GM12872 (cell line): ENCODE data around the gene SERINC5.

Experiments used
- TF ChIP-seq, protein P1 (sequence below): IDR thresholded peaks from 3 replicates; pipeline ENCODE4 v1.5.1; 2011; ENCODE audit warnings: low read depth, mild to moderate bottlenecking, low read length, moderate library complexity; ENCODE audit not compliant: insufficient read depth

Gene SERINC5

DNA sequence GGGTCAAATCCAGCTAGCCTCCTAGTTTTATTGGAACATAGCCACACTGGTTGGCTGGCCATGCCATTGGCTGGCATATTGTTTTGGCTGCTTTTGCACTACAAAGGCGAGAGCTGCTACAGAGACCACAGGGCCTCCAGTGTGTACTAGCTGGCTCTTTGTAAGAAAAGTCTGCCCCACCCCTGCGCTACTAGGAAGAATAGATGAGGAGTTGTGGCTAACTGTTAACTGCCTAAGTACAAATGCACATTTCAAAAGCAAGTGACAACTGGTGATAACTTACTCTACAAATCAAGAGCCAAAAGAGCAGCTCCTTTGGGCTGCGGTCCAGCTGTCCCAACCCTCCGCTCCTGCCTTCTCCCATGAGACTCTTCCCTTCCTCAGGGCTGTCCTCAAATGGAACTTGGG, 63.9 kb downstream of the SERINC5 start:
- TF ChIP-seq, protein P1, sequence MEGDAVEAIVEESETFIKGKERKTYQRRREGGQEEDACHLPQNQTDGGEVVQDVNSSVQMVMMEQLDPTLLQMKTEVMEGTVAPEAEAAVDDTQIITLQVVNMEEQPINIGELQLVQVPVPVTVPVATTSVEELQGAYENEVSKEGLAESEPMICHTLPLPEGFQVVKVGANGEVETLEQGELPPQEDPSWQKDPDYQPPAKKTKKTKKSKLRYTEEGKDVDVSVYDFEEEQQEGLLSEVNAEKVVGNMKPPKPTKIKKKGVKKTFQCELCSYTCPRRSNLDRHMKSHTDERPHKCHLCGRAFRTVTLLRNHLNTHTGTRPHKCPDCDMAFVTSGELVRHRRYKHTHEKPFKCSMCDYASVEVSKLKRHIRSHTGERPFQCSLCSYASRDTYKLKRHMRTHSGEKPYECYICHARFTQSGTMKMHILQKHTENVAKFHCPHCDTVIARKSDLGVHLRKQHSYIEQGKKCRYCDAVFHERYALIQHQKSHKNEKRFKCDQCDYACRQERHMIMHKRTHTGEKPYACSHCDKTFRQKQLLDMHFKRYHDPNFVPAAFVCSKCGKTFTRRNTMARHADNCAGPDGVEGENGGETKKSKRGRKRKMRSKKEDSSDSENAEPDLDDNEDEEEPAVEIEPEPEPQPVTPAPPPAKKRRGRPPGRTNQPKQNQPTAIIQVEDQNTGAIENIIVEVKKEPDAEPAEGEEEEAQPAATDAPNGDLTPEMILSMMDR, result no peak

GRCh38 chr5:80191397-80191796, 64.5 kb downstream of the SERINC5 start:
- TF ChIP-seq, protein P1, result no peak

GRCh38 chr5:80190960-80191359, 64.9 kb downstream of the SERINC5 start:
- TF ChIP-seq, protein P1, result no peak

DNA sequence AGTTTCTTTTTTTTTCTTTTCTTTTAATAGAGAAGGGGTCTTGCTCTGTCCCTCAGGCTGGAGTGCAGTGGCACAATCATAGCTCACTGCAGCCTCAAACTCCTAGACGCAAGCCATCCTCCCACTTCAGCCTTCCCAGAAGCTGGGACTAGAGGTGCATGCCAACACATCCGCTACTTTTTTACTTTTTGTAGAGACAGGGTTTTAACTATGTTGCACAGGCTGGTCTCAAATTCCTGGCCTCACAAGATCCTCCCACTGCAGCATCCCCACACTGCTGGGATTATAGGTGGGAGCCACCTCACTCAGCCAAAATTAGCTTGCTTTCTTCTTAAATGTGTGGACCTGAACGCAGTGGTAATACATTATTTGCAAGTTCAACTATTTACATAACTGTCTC, 66.1 kb downstream of the SERINC5 start:
- TF ChIP-seq, protein P1, result no peak

DNA sequence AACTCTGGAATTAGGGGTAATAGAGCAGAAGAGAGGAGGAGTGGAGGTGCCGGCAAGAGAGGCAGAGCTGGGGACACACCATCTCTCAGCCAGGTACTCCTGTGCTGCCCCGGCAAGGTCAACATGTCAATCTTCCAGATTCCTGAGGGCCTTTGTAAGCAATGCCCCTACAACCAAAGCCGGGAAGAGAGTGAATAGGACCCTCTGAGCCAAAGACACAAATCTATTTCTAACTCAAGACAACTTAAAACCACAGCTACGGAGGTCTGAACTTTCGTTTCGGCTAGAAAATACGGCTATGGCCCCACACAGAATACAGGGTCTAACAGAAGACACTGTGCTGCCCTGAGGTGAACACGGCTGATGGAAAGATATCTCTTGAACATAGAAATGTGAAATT, 66.6 kb downstream of the SERINC5 start:
- TF ChIP-seq, protein P1, result no peak

GRCh38 chr5:80187421-80188090, 68.3 kb downstream of the SERINC5 start:
- TF ChIP-seq, protein P1, result no peak

DNA sequence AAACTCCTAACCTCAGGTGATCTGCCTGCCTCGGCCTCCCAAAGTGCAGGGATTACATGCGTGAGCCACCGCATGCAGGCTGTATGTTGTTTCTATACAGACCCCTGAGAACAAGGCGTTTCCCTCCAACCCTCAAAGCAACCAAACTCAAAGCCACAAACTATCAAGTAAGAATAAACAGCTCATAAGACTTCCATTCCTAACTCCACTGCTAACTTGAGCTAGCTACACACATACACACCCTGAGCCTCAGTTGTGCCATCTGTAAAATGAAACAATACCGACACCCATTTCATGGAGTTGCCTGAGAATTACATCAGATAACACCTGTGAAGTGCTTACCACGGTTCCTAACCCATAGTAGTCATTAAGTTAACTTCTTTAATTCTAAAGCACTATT, 70.8 kb downstream of the SERINC5 start:
- TF ChIP-seq, protein P1, result no peak
